HL-60 (cell line): ENCODE measurements around the gene SERPINA5.

Source experiments
- GABPA ChIP-seq: IDR thresholded peaks from 2 replicates; pipeline ENCODE4 v1.6.1; 2012; ENCODE audit warnings: low read depth
- POLR2AphosphoS5 ChIP-seq: IDR thresholded peaks from 2 replicates; pipeline ENCODE4 v1.6.1; 2012; ENCODE audit warnings: low read depth
- SPI1 ChIP-seq: IDR thresholded peaks from 2 replicates; pipeline ENCODE4 v1.6.1; 2012; ENCODE audit warnings: low read depth, mild to moderate bottlenecking, borderline replicate concordance
- TF ChIP-seq, protein P1 (sequence below): IDR thresholded peaks from one replicate; pipeline ENCODE4 v1.5.1; 2011; ENCODE audit warnings: low read length, control low read depth, inconsistent platforms; ENCODE audit not compliant: insufficient read depth
- TF ChIP-seq, protein P2 (sequence below): IDR thresholded peaks from 2 replicates; pipeline ENCODE4 v1.6.1; 2012; ENCODE audit warnings: low read depth; ENCODE audit not compliant: insufficient replicate concordance

DNA sequence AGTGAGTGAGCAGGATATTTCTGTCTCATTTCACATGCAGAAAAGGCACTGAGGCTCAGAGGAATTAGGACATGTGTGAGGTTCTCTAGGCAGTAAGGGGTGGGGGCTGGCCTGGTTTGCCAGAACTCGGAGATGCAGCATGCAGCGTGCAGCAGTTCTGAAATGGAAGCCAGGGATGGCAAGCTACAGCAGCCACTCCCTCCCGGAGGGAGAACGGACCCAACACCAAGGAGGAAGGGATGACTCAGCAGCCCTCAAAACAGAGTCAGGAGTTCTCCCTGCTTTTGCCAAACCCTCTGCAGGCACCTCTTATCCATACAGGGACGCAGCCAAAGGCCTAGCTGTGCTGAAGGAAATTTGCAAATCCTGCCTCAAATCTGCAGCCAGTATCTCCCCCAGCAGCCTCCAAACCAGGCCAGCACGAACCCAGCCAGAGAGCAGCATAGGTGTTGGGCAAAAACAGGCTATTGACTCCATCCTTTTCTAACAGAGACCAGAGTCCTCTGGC is 20.7 kb downstream of the SERPINA5 start:
- TF ChIP-seq POLR2AphosphoS5 (no peak), GABPA (no peak), SPI1 (no peak)
- TF ChIP-seq, protein P1, sequence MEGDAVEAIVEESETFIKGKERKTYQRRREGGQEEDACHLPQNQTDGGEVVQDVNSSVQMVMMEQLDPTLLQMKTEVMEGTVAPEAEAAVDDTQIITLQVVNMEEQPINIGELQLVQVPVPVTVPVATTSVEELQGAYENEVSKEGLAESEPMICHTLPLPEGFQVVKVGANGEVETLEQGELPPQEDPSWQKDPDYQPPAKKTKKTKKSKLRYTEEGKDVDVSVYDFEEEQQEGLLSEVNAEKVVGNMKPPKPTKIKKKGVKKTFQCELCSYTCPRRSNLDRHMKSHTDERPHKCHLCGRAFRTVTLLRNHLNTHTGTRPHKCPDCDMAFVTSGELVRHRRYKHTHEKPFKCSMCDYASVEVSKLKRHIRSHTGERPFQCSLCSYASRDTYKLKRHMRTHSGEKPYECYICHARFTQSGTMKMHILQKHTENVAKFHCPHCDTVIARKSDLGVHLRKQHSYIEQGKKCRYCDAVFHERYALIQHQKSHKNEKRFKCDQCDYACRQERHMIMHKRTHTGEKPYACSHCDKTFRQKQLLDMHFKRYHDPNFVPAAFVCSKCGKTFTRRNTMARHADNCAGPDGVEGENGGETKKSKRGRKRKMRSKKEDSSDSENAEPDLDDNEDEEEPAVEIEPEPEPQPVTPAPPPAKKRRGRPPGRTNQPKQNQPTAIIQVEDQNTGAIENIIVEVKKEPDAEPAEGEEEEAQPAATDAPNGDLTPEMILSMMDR = no peak
- TF ChIP-seq, protein P2, sequence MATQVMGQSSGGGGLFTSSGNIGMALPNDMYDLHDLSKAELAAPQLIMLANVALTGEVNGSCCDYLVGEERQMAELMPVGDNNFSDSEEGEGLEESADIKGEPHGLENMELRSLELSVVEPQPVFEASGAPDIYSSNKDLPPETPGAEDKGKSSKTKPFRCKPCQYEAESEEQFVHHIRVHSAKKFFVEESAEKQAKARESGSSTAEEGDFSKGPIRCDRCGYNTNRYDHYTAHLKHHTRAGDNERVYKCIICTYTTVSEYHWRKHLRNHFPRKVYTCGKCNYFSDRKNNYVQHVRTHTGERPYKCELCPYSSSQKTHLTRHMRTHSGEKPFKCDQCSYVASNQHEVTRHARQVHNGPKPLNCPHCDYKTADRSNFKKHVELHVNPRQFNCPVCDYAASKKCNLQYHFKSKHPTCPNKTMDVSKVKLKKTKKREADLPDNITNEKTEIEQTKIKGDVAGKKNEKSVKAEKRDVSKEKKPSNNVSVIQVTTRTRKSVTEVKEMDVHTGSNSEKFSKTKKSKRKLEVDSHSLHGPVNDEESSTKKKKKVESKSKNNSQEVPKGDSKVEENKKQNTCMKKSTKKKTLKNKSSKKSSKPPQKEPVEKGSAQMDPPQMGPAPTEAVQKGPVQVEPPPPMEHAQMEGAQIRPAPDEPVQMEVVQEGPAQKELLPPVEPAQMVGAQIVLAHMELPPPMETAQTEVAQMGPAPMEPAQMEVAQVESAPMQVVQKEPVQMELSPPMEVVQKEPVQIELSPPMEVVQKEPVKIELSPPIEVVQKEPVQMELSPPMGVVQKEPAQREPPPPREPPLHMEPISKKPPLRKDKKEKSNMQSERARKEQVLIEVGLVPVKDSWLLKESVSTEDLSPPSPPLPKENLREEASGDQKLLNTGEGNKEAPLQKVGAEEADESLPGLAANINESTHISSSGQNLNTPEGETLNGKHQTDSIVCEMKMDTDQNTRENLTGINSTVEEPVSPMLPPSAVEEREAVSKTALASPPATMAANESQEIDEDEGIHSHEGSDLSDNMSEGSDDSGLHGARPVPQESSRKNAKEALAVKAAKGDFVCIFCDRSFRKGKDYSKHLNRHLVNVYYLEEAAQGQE = no peak
